ENCODE data around the gene BDNF. TPM values are rescaled to one million over a fixed set of nuclear protein-coding genes. Genes with fewer than 3 reads are reported as not detected.

The BDNF gene
- total and polyA plus RNA-seq, 2 donors (not counting 1 experiment from before 2014, with no cell fraction given), result not detected

GRCh38 chr11:27696115-27696514 lies 4.1 kb downstream of the BDNF start:
- Histone ChIP-seq H4K20me1 (ENCODE audit: control insufficient read depth, insufficient read depth, low read length, poor library complexity, severe bottlenecking) (no peaks in the 10 kb centered on the region), H3K79me2 (ENCODE audit: control insufficient read depth, insufficient read depth, low read length) (no peaks in the 10 kb centered on the region), H3K27ac (ENCODE audit: low read length in 2 of 2) (no peak overlapping the region), H3K9me3 (ENCODE audit: control extremely low read depth in 1 of 3, control insufficient read depth in 2 of 3, insufficient read depth in 1 of 3, low read length in 2 of 3) (peaks cover 0 to 1% (median 0%) of the 10 kb centered on the region in 3 donors), H2AFZ (ENCODE audit: insufficient read depth, low read depth, low read length, poor library complexity, severe bottlenecking) (no peak overlapping the region), H3K9ac (ENCODE audit: low read length) (no peak overlapping the region), H3K27me3 (replicated peaks in 1 of 4; ENCODE audit: control extremely low read depth in 1 of 4, control insufficient read depth in 3 of 4, insufficient read depth in 4 of 4, low read length in 3 of 4) (peaks cover 1 to 41% (median 34%) of the 10 kb centered on the region in 4 experiments), H3K4me3 (ENCODE audit: control extremely low read depth in 1 of 5, extremely low read depth in 1 of 5, insufficient read depth in 1 of 5, low read depth in 2 of 5, low read length in 4 of 5) (no peak overlapping the region), H3K4me2 (replicated peaks; ENCODE audit: low read depth, low read length, poor library complexity, severe bottlenecking) (no peak overlapping the region), H3K36me3 (replicated peaks in 1 of 2; ENCODE audit: control extremely low read depth in 1 of 2, control insufficient read depth in 1 of 2, extremely low read depth in 1 of 2, insufficient read depth in 2 of 2, low read length in 1 of 2) (no peaks in the 10 kb centered on the region), H3K4me1 (ENCODE audit: control insufficient read depth in 2 of 2, insufficient read depth in 2 of 2, low read length in 2 of 2) (peaks cover 22 to 23% of the 10 kb centered on the region in 2 donors)
- no peak overlapping the region for H3K4me3 Mint-ChIP-seq
- ATAC-seq (ENCODE audit: low read depth), result no peak
- H3K4me1 Mint-ChIP-seq, result peaks cover 20% of the 10 kb centered on the region
- intact Hi-C loops (cut with micrococcal nuclease), result loop anchor here (5.0 kb wide), 1 partner anchor 976 kb away; no protein-coding TSS in a partner anchor
- WGBS (ENCODE audit: insufficient coverage), result 78% methylated on average over 1 of the region's 3 CpGs
- DNase-seq, result no peak
- peaks cover 51% of the 10 kb centered on the region for H3K27me3 Mint-ChIP-seq
- H3K9me3 Mint-ChIP-seq (ENCODE audit: insufficient read depth), result no peaks in the 10 kb centered on the region
- TF ChIP-seq EZH2 (IDR thresholded peaks at IDR 0.05; ENCODE audit: borderline replicate concordance, insufficient read depth, low read depth, low read length, poor library complexity, severe bottlenecking) (no peak), CTCF (IDR thresholded peaks at IDR 0.05) (no peak)
- POLR2A ChIA-PET, result no interaction called here
- CTCF ChIA-PET, result interaction anchor here (1.6 kb wide), 1 partner anchor 9 kb away, joined by 4 read pairs; no protein-coding TSS in a partner anchor
- H3K27ac Mint-ChIP-seq, result no peak overlapping the region

- no peaks in the 10 kb centered on the region for H3K36me3 ChIP-seq (replicated peaks in 1 of 2; ENCODE audit: control extremely low read depth in 1 of 2, control insufficient read depth in 1 of 2, extremely low read depth in 1 of 2, insufficient read depth in 2 of 2, low read length in 1 of 2)
- H3K27me3 Mint-ChIP-seq, result peaks cover 46% of the 10 kb centered on the region
These were observed 5.3 kb downstream of the BDNF start for GRCh38 chr11:27694992-27695391.

More at GRCh38 chr11:27694992-27695391, 5.3 kb downstream of the BDNF start:
- Histone ChIP-seq H3K9ac (ENCODE audit: low read length) (no peak overlapping the region), H3K27ac (ENCODE audit: low read length in 2 of 2) (no peak overlapping the region), H3K9me3 (ENCODE audit: control extremely low read depth in 1 of 3, control insufficient read depth in 2 of 3, insufficient read depth in 1 of 3, low read length in 2 of 3) (peaks cover 0 to 1% (median 0%) of the 10 kb centered on the region in 3 donors), H4K20me1 (ENCODE audit: control insufficient read depth, insufficient read depth, low read length, poor library complexity, severe bottlenecking) (no peaks in the 10 kb centered on the region), H3K79me2 (ENCODE audit: control insufficient read depth, insufficient read depth, low read length) (no peaks in the 10 kb centered on the region), H3K4me2 (replicated peaks; ENCODE audit: low read depth, low read length, poor library complexity, severe bottlenecking) (no peak overlapping the region), H2AFZ (ENCODE audit: insufficient read depth, low read depth, low read length, poor library complexity, severe bottlenecking) (no peak overlapping the region), H3K4me3 (ENCODE audit: control extremely low read depth in 1 of 5, extremely low read depth in 1 of 5, insufficient read depth in 1 of 5, low read depth in 2 of 5, low read length in 4 of 5) (no peak overlapping the region), H3K27me3 (replicated peaks in 1 of 4; ENCODE audit: control extremely low read depth in 1 of 4, control insufficient read depth in 3 of 4, insufficient read depth in 4 of 4, low read length in 3 of 4) (peaks cover 1 to 38% (median 28%) of the 10 kb centered on the region in 4 experiments), H3K4me1 (ENCODE audit: control insufficient read depth in 2 of 2, insufficient read depth in 2 of 2, low read length in 2 of 2) (peaks cover 14 to 15% of the 10 kb centered on the region in 2 donors)
- H3K4me3 Mint-ChIP-seq, result no peak overlapping the region
- H3K27ac Mint-ChIP-seq, result no peak overlapping the region
- H3K9me3 Mint-ChIP-seq (ENCODE audit: insufficient read depth), result no peaks in the 10 kb centered on the region
- intact Hi-C loops (cut with micrococcal nuclease), result loop anchor here (5.0 kb wide), 1 partner anchor 977 kb away; no protein-coding TSS in a partner anchor
- 80% methylated on average over 1 of the region's 3 CpGs for WGBS (ENCODE audit: insufficient coverage)
- ChIA-PET CTCF (interaction anchor here (1.6 kb wide), 1 partner anchor 10 kb away, joined by 4 read pairs; no protein-coding TSS in a partner anchor), POLR2A (no interaction called here)
- ATAC-seq (ENCODE audit: low read depth) (no peak), DNase-seq (no peak)
- H3K4me1 Mint-ChIP-seq, result peaks cover 15% of the 10 kb centered on the region
- TF ChIP-seq CTCF (IDR thresholded peaks at IDR 0.05) (no peak), EZH2 (IDR thresholded peaks at IDR 0.05; ENCODE audit: borderline replicate concordance, insufficient read depth, low read depth, low read length, poor library complexity, severe bottlenecking) (no peak)

Data from B cell (primary cell).